Astrocyte (in vitro differentiated cells and primary cell): Measurements from ENCODE around the gene ALG1L2.
"Not testable (repeated sequence)": the region's sequence is repeated elsewhere in the genome, so short reads cannot be mapped to it uniquely, and the experiment has no call there.

Experiments
- EZH2 ChIP-seq: IDR thresholded peaks from 2 replicates; pipeline ENCODE4 v1.6.1; 2012; ENCODE audit warnings: mild to moderate bottlenecking, low read length, inconsistent platforms; ENCODE audit not compliant: insufficient read depth
- TF ChIP-seq, protein P1 (sequence below): IDR thresholded peaks from 2 replicates; pipeline ENCODE4 v1.5.1; 2011; ENCODE audit warnings: low read depth, mild to moderate bottlenecking, inconsistent platforms, low read length, moderate library complexity; ENCODE audit not compliant: insufficient read depth

DNA sequence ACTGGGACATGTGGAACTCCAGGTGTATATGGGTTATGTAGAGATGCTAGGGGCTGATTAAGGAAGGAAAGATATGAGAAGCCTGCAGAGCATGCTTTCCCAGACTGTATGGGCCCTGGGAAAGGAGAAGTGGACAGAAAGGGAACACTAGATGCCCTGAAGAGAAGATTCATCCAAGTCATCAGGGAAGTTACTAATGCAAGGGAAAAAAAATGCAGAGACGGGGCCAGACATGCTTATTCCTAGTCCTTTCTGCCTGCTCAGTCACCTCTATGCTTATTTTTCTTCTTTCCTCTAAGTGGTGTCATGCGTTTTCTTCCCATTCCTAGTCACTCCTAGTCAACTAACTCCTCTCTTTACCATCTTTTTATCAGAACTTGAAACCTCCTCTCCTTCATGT lies 43.8 kb downstream of the ALG1L2 start:
- TF ChIP-seq, protein P1, sequence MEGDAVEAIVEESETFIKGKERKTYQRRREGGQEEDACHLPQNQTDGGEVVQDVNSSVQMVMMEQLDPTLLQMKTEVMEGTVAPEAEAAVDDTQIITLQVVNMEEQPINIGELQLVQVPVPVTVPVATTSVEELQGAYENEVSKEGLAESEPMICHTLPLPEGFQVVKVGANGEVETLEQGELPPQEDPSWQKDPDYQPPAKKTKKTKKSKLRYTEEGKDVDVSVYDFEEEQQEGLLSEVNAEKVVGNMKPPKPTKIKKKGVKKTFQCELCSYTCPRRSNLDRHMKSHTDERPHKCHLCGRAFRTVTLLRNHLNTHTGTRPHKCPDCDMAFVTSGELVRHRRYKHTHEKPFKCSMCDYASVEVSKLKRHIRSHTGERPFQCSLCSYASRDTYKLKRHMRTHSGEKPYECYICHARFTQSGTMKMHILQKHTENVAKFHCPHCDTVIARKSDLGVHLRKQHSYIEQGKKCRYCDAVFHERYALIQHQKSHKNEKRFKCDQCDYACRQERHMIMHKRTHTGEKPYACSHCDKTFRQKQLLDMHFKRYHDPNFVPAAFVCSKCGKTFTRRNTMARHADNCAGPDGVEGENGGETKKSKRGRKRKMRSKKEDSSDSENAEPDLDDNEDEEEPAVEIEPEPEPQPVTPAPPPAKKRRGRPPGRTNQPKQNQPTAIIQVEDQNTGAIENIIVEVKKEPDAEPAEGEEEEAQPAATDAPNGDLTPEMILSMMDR, result not testable (repeated sequence)
- TF ChIP-seq EZH2, result not testable (repeated sequence)
